ENCODE data around the gene CD6.

The CD6 gene

DNA sequence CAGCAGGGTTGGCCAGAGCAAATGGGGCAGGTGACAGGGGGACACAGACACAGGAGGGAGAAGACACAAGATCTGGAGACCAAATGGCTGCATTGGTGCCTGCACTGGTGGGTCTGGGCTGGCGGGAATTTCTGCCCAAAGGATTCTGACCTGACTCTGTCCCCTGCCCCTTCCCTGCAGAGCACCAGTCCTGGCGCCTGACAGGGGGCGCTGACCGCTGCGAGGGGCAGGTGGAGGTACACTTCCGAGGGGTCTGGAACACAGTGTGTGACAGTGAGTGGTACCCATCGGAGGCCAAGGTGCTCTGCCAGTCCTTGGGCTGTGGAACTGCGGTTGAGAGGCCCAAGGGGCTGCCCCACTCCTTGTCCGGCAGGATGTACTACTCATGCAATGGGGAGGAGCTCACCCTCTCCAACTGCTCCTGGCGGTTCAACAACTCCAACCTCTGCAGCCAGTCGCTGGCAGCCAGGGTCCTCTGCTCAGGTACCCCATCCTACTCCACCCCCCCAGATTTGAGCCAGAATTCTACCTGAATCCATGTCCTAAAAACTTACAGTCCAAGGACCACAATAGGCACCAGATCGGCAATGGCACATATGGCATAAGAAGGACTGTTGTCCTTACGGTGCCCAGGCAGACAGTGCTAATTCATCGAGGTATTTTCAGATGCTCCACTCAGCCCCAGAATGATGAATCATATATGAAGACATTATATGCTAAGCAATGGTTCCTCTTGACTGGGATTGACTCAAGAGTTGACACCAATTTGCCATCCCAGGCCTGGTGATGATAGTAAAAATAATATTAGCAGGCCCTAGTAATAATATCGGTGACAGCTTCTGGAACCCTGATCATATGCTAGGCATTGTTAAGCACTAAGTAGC lies 38.2 kb downstream of the CD6 start:
- no peak overlapping the region for H3K4me3 ChIP-seq (ENCODE audit: low read length)
- no peak overlapping the region for H3K9ac ChIP-seq (ENCODE audit: low read length)
- H3K4me1 ChIP-seq (ENCODE audit: control insufficient read depth, insufficient read depth, low read length) = peaks cover 23% of the 10 kb centered on the region
- H3K27me3 ChIP-seq (ENCODE audit: control insufficient read depth, insufficient read depth, low read length) = peaks cover 13% of the 10 kb centered on the region
- no peaks in the 10 kb centered on the region for H3K9me3 ChIP-seq (ENCODE audit: control insufficient read depth, low read length)
- H3K36me3 ChIP-seq (ENCODE audit: control insufficient read depth, insufficient read depth, low read length) = no peaks in the 10 kb centered on the region

GRCh38 chr11:61010466-61011228 lies 39.2 kb downstream of the CD6 start:
- Histone ChIP-seq H3K36me3 (ENCODE audit: control insufficient read depth, insufficient read depth, low read length) (no peaks in the 10 kb centered on the region), H3K27me3 (ENCODE audit: control insufficient read depth, insufficient read depth, low read length) (peaks cover 13% of the 10 kb centered on the region), H3K9me3 (ENCODE audit: control insufficient read depth, low read length) (no peaks in the 10 kb centered on the region), H3K9ac (ENCODE audit: low read length) (no peak overlapping the region), H3K4me3 (ENCODE audit: low read length) (no peak overlapping the region), H3K4me1 (ENCODE audit: control insufficient read depth, insufficient read depth, low read length) (peaks cover 17% of the 10 kb centered on the region)

DNA sequence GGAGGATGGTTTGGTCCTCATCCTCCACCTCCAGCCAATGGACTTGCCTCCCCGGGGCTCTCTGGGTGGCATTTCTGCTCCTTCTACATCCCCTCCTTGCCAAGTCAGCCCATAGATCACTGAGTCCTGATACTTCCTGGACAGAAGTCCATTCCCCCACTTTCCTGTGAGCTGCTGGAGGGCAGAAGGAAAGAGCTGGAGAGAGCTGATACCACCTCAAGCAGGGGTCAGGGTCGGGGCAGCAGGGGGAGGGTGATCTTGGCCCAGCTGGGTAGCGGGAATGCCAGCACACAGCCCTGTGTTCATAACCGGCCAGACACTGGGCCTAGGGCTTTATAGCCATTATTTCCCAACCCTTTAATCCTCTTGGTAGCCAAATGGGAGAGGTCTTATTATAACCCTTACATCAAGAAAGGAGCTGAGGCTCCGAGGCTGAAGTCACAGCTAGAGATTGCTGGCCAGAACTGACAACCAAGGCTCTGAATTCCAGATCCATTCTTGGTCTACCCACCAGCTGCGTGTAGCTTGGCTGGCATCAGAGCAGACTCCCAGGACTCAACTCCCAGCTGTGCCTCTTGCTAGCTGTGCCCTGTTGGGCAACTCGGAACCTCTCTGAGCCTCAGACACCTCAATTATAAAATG lies 39.9 kb downstream of the CD6 start:
- Histone ChIP-seq H3K36me3 (ENCODE audit: control insufficient read depth, insufficient read depth, low read length) (no peaks in the 10 kb centered on the region), H3K9ac (ENCODE audit: low read length) (no peak overlapping the region), H3K27me3 (ENCODE audit: control insufficient read depth, insufficient read depth, low read length) (peaks cover 13% of the 10 kb centered on the region), H3K9me3 (ENCODE audit: control insufficient read depth, low read length) (no peaks in the 10 kb centered on the region), H3K4me1 (ENCODE audit: control insufficient read depth, insufficient read depth, low read length) (peaks cover 17% of the 10 kb centered on the region), H3K4me3 (ENCODE audit: low read length) (no peak overlapping the region)

GRCh38 chr11:61011950-61012736 lies 40.7 kb downstream of the CD6 start:
- no peaks in the 10 kb centered on the region for H3K36me3 ChIP-seq (ENCODE audit: control insufficient read depth, insufficient read depth, low read length)
- no peaks in the 10 kb centered on the region for H3K9me3 ChIP-seq (ENCODE audit: control insufficient read depth, low read length)
- peaks cover 11% of the 10 kb centered on the region for H3K4me1 ChIP-seq (ENCODE audit: control insufficient read depth, insufficient read depth, low read length)
- H3K9ac ChIP-seq (ENCODE audit: low read length) = no peak overlapping the region
- peaks cover 9% of the 10 kb centered on the region for H3K27me3 ChIP-seq (ENCODE audit: control insufficient read depth, insufficient read depth, low read length)
- H3K4me3 ChIP-seq (ENCODE audit: low read length) = no peak overlapping the region

DNA sequence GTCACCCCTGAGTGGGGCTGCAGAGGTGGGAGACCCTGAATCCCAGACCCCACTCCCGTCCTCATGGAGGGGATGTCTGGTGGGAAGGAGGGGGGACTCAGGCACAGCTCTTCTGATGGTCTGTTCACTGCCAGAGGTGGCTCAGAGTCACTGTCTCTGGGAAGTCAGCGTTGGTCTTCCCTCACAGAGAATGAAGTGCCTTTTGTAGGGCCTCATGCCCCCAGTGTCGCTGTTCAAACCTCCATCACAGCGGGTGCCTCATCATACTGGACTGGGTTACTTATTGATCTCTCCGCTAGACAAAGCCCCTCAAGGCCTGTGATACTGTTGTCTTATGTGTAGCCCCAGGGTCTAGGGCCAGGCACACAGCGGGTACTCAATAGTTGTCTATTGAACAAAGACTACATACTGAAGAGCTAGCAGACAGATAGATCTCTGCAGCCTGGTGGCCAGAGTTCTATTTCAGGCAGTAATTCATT lies 41.3 kb downstream of the CD6 start:
- peaks cover 7% of the 10 kb centered on the region for H3K4me1 ChIP-seq (ENCODE audit: control insufficient read depth, insufficient read depth, low read length)
- peaks cover 5% of the 10 kb centered on the region for H3K27me3 ChIP-seq (ENCODE audit: control insufficient read depth, insufficient read depth, low read length)
- H3K9ac ChIP-seq (ENCODE audit: low read length) = no peak overlapping the region
- H3K36me3 ChIP-seq (ENCODE audit: control insufficient read depth, insufficient read depth, low read length) = no peaks in the 10 kb centered on the region
- no peak overlapping the region for H3K4me3 ChIP-seq (ENCODE audit: low read length)
- no peaks in the 10 kb centered on the region for H3K9me3 ChIP-seq (ENCODE audit: control insufficient read depth, low read length)

DNA sequence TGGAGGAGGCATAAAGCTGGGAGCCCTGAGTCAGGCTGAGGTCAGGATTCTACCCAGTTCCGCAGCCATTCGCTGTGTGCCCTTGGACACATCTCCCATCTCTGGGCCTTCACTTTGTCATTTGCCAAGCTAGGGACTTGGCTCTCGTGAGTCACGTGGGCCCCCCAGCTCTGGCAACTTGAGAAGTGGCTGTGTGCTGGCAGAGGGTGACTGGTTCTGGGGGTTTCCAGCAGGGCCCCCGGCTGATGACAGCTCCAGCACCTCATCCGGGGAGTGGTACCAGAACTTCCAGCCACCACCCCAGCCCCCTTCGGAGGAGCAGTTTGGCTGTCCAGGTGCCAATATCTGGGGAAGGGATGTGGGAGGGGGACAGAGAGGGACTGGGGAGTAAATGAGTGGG lies 46.6 kb downstream of the CD6 start:
- Histone ChIP-seq H3K4me1 (ENCODE audit: control insufficient read depth, insufficient read depth, low read length) (peaks cover 19% of the 10 kb centered on the region), H3K9ac (ENCODE audit: low read length) (no peak overlapping the region), H3K27me3 (ENCODE audit: control insufficient read depth, insufficient read depth, low read length) (peaks cover 9% of the 10 kb centered on the region), H3K36me3 (ENCODE audit: control insufficient read depth, insufficient read depth, low read length) (no peaks in the 10 kb centered on the region), H3K9me3 (ENCODE audit: control insufficient read depth, low read length) (no peaks in the 10 kb centered on the region), H3K4me3 (ENCODE audit: low read length) (no peak overlapping the region)

DNA sequence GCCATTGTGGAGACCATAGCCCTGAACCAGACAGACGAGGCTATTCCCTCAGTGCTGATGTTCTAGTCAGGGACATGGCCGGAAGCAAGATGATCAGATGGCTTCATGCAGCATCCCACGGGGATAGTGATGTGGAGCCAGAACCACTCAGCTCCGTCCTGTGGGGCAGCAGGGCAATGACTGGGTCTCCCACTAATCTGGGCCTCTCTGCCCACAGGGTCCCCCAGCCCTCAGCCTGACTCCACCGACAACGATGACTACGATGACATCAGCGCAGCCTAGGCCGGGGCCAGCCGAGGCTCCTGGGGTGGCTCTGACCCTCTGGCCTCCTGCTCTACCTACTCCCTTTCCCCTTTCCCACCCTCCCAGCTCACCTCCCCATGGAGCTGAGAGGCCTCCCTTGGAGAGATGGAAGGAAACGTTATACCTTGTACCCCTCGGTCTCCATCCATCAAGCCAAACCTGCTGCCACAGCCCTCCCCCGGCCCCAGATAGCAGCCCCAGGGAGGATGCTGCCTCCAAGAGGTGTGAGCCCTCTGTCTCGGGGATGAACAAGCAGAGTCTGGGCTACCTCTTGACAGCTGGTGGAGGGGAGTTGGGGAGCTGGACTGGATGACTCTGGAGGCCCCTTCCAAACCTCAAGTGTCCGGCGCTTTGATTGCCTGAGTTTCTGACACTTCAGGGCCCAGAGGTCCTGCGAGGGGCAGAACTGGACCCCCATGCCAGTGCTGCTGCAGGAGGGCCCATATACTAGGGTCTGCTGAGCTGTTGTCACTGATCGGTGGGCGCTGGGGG lies 47.8 kb downstream of the CD6 start:
- Histone ChIP-seq H3K9ac (ENCODE audit: low read length) (no peak overlapping the region), H3K9me3 (ENCODE audit: control insufficient read depth, low read length) (no peaks in the 10 kb centered on the region), H3K27me3 (ENCODE audit: control insufficient read depth, insufficient read depth, low read length) (peaks cover 9% of the 10 kb centered on the region), H3K4me1 (ENCODE audit: control insufficient read depth, insufficient read depth, low read length) (peaks cover 28% of the 10 kb centered on the region), H3K36me3 (ENCODE audit: control insufficient read depth, insufficient read depth, low read length) (no peaks in the 10 kb centered on the region), H3K4me3 (ENCODE audit: low read length) (no peak overlapping the region)

GRCh38 chr11:61019832-61020405 lies 48.4 kb downstream of the CD6 start:
- H3K36me3 ChIP-seq (ENCODE audit: control insufficient read depth, insufficient read depth, low read length) = no peaks in the 10 kb centered on the region
- no peak overlapping the region for H3K4me3 ChIP-seq (ENCODE audit: low read length)
- no peak overlapping the region for H3K9ac ChIP-seq (ENCODE audit: low read length)
- H3K27me3 ChIP-seq (ENCODE audit: control insufficient read depth, insufficient read depth, low read length) = peaks cover 9% of the 10 kb centered on the region
- peaks cover 28% of the 10 kb centered on the region for H3K4me1 ChIP-seq (ENCODE audit: control insufficient read depth, insufficient read depth, low read length)
- H3K9me3 ChIP-seq (ENCODE audit: control insufficient read depth, low read length) = no peaks in the 10 kb centered on the region

DNA sequence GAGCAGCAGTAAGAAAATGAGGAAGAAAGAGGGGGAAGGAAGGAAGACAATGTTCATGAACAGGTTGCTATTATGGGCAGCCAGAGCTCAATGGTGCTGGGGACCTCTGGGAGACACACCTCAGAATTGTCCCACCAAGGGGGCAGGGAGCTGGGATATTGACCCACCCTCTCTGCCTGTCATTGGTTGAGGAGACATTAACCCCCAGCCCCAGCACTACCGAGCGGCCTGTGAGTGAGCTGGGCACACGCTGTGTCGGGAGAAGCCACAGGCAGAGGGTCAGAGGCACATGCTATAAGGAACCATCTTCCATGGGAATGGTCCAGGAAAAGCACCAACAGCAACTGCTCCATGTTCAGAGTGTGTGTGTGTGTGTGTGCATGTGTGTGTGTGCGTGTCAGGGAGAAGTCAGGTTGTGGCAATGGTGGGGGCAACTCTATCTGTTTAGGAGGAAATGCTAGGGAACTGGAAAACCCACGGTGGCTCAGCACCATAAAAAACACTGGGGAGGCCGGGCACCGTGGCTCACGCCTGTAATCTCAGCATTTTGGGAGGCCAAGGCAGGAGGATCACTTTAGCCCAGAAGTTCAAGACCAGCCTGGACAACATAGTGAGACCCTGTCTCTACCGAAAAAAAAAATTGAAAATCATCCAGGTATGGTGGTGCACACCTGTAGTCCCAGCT lies 49.2 kb downstream of the CD6 start:
- H3K4me3 ChIP-seq (ENCODE audit: low read length) = no peak overlapping the region
- peaks cover 28% of the 10 kb centered on the region for H3K4me1 ChIP-seq (ENCODE audit: control insufficient read depth, insufficient read depth, low read length)
- H3K27me3 ChIP-seq (ENCODE audit: control insufficient read depth, insufficient read depth, low read length) = peaks cover 9% of the 10 kb centered on the region
- no peaks in the 10 kb centered on the region for H3K9me3 ChIP-seq (ENCODE audit: control insufficient read depth, low read length)
- H3K9ac ChIP-seq (ENCODE audit: low read length) = no peak overlapping the region
- H3K36me3 ChIP-seq (ENCODE audit: control insufficient read depth, insufficient read depth, low read length) = no peaks in the 10 kb centered on the region

DNA sequence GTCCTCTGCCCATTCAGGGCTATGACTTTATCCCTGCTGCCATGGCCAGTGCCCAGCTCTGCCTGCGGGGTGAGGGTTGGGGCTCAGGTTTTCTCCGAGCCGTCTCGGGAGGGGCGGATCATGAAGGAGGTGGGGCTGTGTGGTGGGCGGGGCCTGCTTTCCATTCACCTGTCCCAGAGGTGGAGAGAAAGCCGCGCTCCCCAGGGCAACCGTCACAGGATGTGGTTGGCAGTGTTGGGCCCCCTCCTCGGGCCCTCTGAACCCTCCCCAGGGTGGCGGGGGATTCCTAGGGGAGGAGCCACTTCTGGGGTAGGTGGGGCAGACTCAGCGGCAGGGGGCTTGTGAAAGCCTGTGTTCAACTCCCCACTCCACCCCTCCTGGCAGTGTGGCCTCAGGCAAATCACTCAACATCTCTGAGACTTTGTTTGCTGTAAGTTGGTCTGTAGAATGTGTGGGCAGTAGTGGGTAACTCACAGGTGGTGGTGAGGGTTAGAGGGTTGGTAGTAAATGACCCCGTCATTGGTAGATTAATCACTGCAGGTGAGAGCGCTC lies 50.3 kb downstream of the CD6 start:
- Histone ChIP-seq H3K9me3 (ENCODE audit: control insufficient read depth, low read length) (no peaks in the 10 kb centered on the region), H3K4me3 (ENCODE audit: low read length) (no peak overlapping the region), H3K36me3 (ENCODE audit: control insufficient read depth, insufficient read depth, low read length) (no peaks in the 10 kb centered on the region), H3K4me1 (ENCODE audit: control insufficient read depth, insufficient read depth, low read length) (peaks cover 28% of the 10 kb centered on the region), H3K27me3 (ENCODE audit: control insufficient read depth, insufficient read depth, low read length) (peaks cover 9% of the 10 kb centered on the region), H3K9ac (ENCODE audit: low read length) (peak overlapping the region; percentile 19)

Data from mucosa of stomach (tissue), 1 donor.